Measurements from ENCODE around the gene ILF3.
A peak's percentile ranks its signal among the peaks of the same experiment; 100 is the strongest.

The ILF3 gene

GRCh38 chr19:10678813-10679212 is 24.7 kb downstream of the ILF3 start:
- no peak for ATAC-seq
- Mint-ChIP-seq H3K4me1 (no peaks in the 10 kb centered on the region), H3K27ac (no peak overlapping the region), H3K27me3 (no peaks in the 10 kb centered on the region), H3K36me3 (ENCODE audit: low read depth) (peaks cover 59% of the 10 kb centered on the region), H3K4me3 (no peak overlapping the region), H3K9me3 (no peaks in the 10 kb centered on the region)
- DNase-seq = no peak

- Mint-ChIP-seq H3K27ac (no peak overlapping the region), H3K36me3 (ENCODE audit: low read depth) (peaks cover 59% of the 10 kb centered on the region), H3K4me3 (no peak overlapping the region), H3K4me1 (no peaks in the 10 kb centered on the region), H3K27me3 (no peaks in the 10 kb centered on the region), H3K9me3 (no peaks in the 10 kb centered on the region)
- ATAC-seq = no peak
- no peak for DNase-seq
These were observed 25.6 kb downstream of the ILF3 start for GRCh38 chr19:10679743-10680142.

- H3K9me3 Mint-ChIP-seq = no peaks in the 10 kb centered on the region
- ATAC-seq = no peak
- H3K36me3 Mint-ChIP-seq (ENCODE audit: low read depth) = peaks cover 57% of the 10 kb centered on the region
- H3K27me3 Mint-ChIP-seq = no peaks in the 10 kb centered on the region
- H3K27ac Mint-ChIP-seq = no peak overlapping the region
- H3K4me1 Mint-ChIP-seq = no peaks in the 10 kb centered on the region
- no peak overlapping the region for H3K4me3 Mint-ChIP-seq
- DNase-seq = no peak
These were observed 26.5 kb downstream of the ILF3 start for GRCh38 chr19:10680545-10681135.

GRCh38 chr19:10681658-10682057 is 27.5 kb downstream of the ILF3 start:
- no peaks in the 10 kb centered on the region for H3K9me3 Mint-ChIP-seq
- H3K27me3 Mint-ChIP-seq = no peaks in the 10 kb centered on the region
- no peak for DNase-seq
- ATAC-seq = no peak
- H3K4me3 Mint-ChIP-seq = no peak overlapping the region
- no peaks in the 10 kb centered on the region for H3K4me1 Mint-ChIP-seq
- H3K36me3 Mint-ChIP-seq (ENCODE audit: low read depth) = peaks cover 54% of the 10 kb centered on the region
- no peak overlapping the region for H3K27ac Mint-ChIP-seq

GRCh38 chr19:10682397-10683063 is 28.4 kb downstream of the ILF3 start:
- H3K4me3 Mint-ChIP-seq = no peak overlapping the region
- ATAC-seq = no peak

GRCh38 chr19:10683064-10683426 is 28.9 kb downstream of the ILF3 start:
- no peak overlapping the region for H3K27ac Mint-ChIP-seq
- no peaks in the 10 kb centered on the region for H3K4me1 Mint-ChIP-seq
- H3K36me3 Mint-ChIP-seq (ENCODE audit: low read depth) = peaks cover 49% of the 10 kb centered on the region

More at GRCh38 chr19:10682397-10683063, 28.4 kb downstream of the ILF3 start:
- no peaks in the 10 kb centered on the region for H3K4me1 Mint-ChIP-seq
- H3K36me3 Mint-ChIP-seq (ENCODE audit: low read depth) = peaks cover 50% of the 10 kb centered on the region
- DNase-seq = no peak
- no peaks in the 10 kb centered on the region for H3K9me3 Mint-ChIP-seq
- H3K27ac Mint-ChIP-seq = no peak overlapping the region
- H3K27me3 Mint-ChIP-seq = no peaks in the 10 kb centered on the region

GRCh38 chr19:10683582-10683981 is 29.4 kb downstream of the ILF3 start:
- Mint-ChIP-seq H3K36me3 (ENCODE audit: low read depth) (peaks cover 45% of the 10 kb centered on the region), H3K9me3 (no peaks in the 10 kb centered on the region)

More at GRCh38 chr19:10683064-10683426, 28.9 kb downstream of the ILF3 start:
- H3K27me3 Mint-ChIP-seq = no peaks in the 10 kb centered on the region
- no peak for ATAC-seq
- H3K4me3 Mint-ChIP-seq = no peak overlapping the region
- H3K9me3 Mint-ChIP-seq = no peaks in the 10 kb centered on the region
- DNase-seq = no peak

GRCh38 chr19:10685210-10685609 is 31.1 kb downstream of the ILF3 start:
- ATAC-seq (no peak), DNase-seq (no peak)
- Mint-ChIP-seq H3K36me3 (ENCODE audit: low read depth) (peaks cover 47% of the 10 kb centered on the region), H3K4me1 (peaks cover 2% of the 10 kb centered on the region), H3K27ac (peak overlapping the region; percentile 22), H3K27me3 (no peaks in the 10 kb centered on the region), H3K9me3 (no peaks in the 10 kb centered on the region), H3K4me3 (no peak overlapping the region)

More at GRCh38 chr19:10683582-10683981, 29.4 kb downstream of the ILF3 start:
- no peak overlapping the region for H3K27ac Mint-ChIP-seq
- H3K4me1 Mint-ChIP-seq = no peaks in the 10 kb centered on the region
- no peak for ATAC-seq
- no peak for DNase-seq
- no peaks in the 10 kb centered on the region for H3K27me3 Mint-ChIP-seq
- H3K4me3 Mint-ChIP-seq = no peak overlapping the region

- no peaks in the 10 kb centered on the region for H3K9me3 Mint-ChIP-seq
- H3K4me1 Mint-ChIP-seq = peaks cover 2% of the 10 kb centered on the region
- H3K27ac Mint-ChIP-seq = no peak overlapping the region
- ATAC-seq (no peak), DNase-seq (no peak)
- no peaks in the 10 kb centered on the region for H3K27me3 Mint-ChIP-seq
- peaks cover 50% of the 10 kb centered on the region for H3K36me3 Mint-ChIP-seq (ENCODE audit: low read depth)
- H3K4me3 Mint-ChIP-seq = no peak overlapping the region
These were observed 32.0 kb downstream of the ILF3 start for GRCh38 chr19:10686193-10686592.

- H3K9me3 Mint-ChIP-seq = no peaks in the 10 kb centered on the region
- H3K27ac Mint-ChIP-seq = no peak overlapping the region
- ATAC-seq = no peak
- H3K4me1 Mint-ChIP-seq = peaks cover 2% of the 10 kb centered on the region
- DNase-seq = no peak
- no peaks in the 10 kb centered on the region for H3K27me3 Mint-ChIP-seq
- no peak overlapping the region for H3K4me3 Mint-ChIP-seq
- H3K36me3 Mint-ChIP-seq (ENCODE audit: low read depth) = peaks cover 52% of the 10 kb centered on the region
These were observed 32.7 kb downstream of the ILF3 start for GRCh38 chr19:10686661-10687517.

GRCh38 chr19:10687518-10688288 is 33.6 kb downstream of the ILF3 start:
- Mint-ChIP-seq H3K4me3 (no peak overlapping the region), H3K27me3 (no peaks in the 10 kb centered on the region), H3K9me3 (no peaks in the 10 kb centered on the region), H3K4me1 (peaks cover 2% of the 10 kb centered on the region), H3K36me3 (ENCODE audit: low read depth) (peaks cover 56% of the 10 kb centered on the region), H3K27ac (no peak overlapping the region)
- ATAC-seq (no peak), DNase-seq (no peak)

GRCh38 chr19:10688545-10689280 is 34.6 kb downstream of the ILF3 start:
- Mint-ChIP-seq H3K27me3 (no peaks in the 10 kb centered on the region), H3K27ac (no peak overlapping the region), H3K4me1 (peaks cover 2% of the 10 kb centered on the region), H3K9me3 (no peaks in the 10 kb centered on the region), H3K36me3 (ENCODE audit: low read depth) (peaks cover 55% of the 10 kb centered on the region), H3K4me3 (no peak overlapping the region)
- ATAC-seq = no peak
- no peak for DNase-seq

GRCh38 chr19:10690341-10690781 is 36.2 kb downstream of the ILF3 start:
- H3K4me1 Mint-ChIP-seq = peaks cover 10% of the 10 kb centered on the region
- peaks cover under 1% of the 10 kb centered on the region for H3K27me3 Mint-ChIP-seq
- DNase-seq = no peak
- no peak overlapping the region for H3K4me3 Mint-ChIP-seq
- ATAC-seq = no peak
- peaks cover 42% of the 10 kb centered on the region for H3K36me3 Mint-ChIP-seq (ENCODE audit: low read depth)
- H3K9me3 Mint-ChIP-seq = no peaks in the 10 kb centered on the region
- peak overlapping the region; percentile 71 for H3K27ac Mint-ChIP-seq
